Type B pancreatic cell (in vitro differentiated cells): ENCODE measurements around the gene SBK1. TPM values are rescaled to one million over a fixed set of nuclear protein-coding genes. Genes with fewer than 3 reads are reported as not detected.
"Not testable (repeated sequence)": the region's sequence is repeated elsewhere in the genome, so short reads cannot be mapped to it uniquely, and the experiment has no call there.

Experiments used
- DNase-seq: peaks from one replicate; pipeline ENCODE4 v3.0.0; 2021; ENCODE audit warnings: mixed read lengths; ENCODE audit not compliant: unreplicated experiment; ENCODE audit errors: extremely low spot score
- H3K27ac Mint-ChIP-seq: 2 replicates; pipeline ENCODE4 v1.8.0; 2021; ENCODE audit warnings: mild to moderate bottlenecking, mixed read lengths
- H3K27me3 Mint-ChIP-seq: 2 replicates; pipeline ENCODE4 v1.8.0; 2021; ENCODE audit warnings: mixed read lengths
- H3K36me3 Mint-ChIP-seq: 2 replicates; pipeline ENCODE4 v1.8.0; 2021; ENCODE audit warnings: mixed read lengths
- H3K4me1 Mint-ChIP-seq: one replicate; pipeline ENCODE4 v1.8.0; 2021; ENCODE audit warnings: mixed read lengths; ENCODE audit not compliant: unreplicated experiment
- H3K4me3 Mint-ChIP-seq: 2 replicates; pipeline ENCODE4 v1.8.0; 2021; ENCODE audit warnings: mild to moderate bottlenecking, mixed read lengths
- H3K9me3 Mint-ChIP-seq: 2 replicates; pipeline ENCODE4 v1.8.0; 2021; ENCODE audit warnings: mixed read lengths
- long read RNA-seq: library from polyadenylated mRNA; unstranded; transcript quantifications from one replicate; pipeline ENCODE4 v2.0.0, GENCODE V29; 2020
- total RNA-seq: library from RNA; stranded (reverse); gene quantifications from 2 replicates; pipeline ENCODE4 v1.2.1, GENCODE V29; 2021; ENCODE audit warnings: low replicate concordance
- TF ChIP-seq, protein P1 (sequence below): fragments of 200-600 bp; sonication (generic); conservative IDR thresholded peaks from 2 replicates; pipeline ENCODE4 v1.5.0; 2021; ENCODE audit warnings: antibody characterized with exemption, mild to moderate bottlenecking

SBK1 gene
- 29.8 and 31.9 TPM in 2 replicates for total RNA-seq
- long read RNA-seq = 0 reads

GRCh38 chr16:28291651-28292626, at the start of gene SBK1:
Gene SBK1 (plus strand): TSS chr16:28292525. CDS start chr16:28317392, 24,867 bp downstream.
- DNase-seq = peak; percentile 88
- peak within 1 kb of the TSS; percentile 84 for H3K27ac Mint-ChIP-seq
- peak within 1 kb of the TSS; percentile 94 for H3K4me3 Mint-ChIP-seq
- H3K4me1 Mint-ChIP-seq = peaks cover 19% of the 10 kb centered on the region
- H3K9me3 Mint-ChIP-seq = no peaks in the 10 kb centered on the region
- TF ChIP-seq, protein P1, sequence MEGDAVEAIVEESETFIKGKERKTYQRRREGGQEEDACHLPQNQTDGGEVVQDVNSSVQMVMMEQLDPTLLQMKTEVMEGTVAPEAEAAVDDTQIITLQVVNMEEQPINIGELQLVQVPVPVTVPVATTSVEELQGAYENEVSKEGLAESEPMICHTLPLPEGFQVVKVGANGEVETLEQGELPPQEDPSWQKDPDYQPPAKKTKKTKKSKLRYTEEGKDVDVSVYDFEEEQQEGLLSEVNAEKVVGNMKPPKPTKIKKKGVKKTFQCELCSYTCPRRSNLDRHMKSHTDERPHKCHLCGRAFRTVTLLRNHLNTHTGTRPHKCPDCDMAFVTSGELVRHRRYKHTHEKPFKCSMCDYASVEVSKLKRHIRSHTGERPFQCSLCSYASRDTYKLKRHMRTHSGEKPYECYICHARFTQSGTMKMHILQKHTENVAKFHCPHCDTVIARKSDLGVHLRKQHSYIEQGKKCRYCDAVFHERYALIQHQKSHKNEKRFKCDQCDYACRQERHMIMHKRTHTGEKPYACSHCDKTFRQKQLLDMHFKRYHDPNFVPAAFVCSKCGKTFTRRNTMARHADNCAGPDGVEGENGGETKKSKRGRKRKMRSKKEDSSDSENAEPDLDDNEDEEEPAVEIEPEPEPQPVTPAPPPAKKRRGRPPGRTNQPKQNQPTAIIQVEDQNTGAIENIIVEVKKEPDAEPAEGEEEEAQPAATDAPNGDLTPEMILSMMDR = no peak
- H3K27me3 Mint-ChIP-seq = no peaks in the 10 kb centered on the region
- H3K36me3 Mint-ChIP-seq = no peaks in the 10 kb centered on the region

- not testable (repeated sequence) for DNase-seq, H3K27ac Mint-ChIP-seq, H3K4me1 Mint-ChIP-seq, H3K9me3 Mint-ChIP-seq, H3K4me3 Mint-ChIP-seq, H3K36me3 Mint-ChIP-seq, H3K27me3 Mint-ChIP-seq
Observed at GRCh38 chr16:28249483-28249882, 42.8 kb upstream of the SBK1 start.

DNA sequence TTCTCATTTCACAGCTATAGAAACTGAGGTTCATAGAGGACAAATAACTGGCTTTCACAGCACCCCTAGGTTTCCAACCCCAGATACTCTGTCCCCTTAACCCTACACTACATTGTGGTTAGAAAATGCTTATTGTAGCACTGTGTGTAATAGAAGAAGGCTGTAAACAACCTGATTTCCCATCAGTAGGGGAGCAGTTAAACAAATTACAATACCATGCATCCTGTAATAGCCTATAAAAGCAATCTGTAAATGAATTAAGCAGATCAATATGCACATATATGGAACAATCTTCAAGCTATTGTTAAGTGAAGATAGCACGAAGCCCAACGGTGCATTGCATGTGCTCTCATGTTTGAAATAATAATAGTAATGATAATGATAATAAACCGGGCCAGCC, 41.3 kb upstream of the SBK1 start:
- Mint-ChIP-seq H3K4me3 (no peak overlapping the region), H3K27me3 (no peaks in the 10 kb centered on the region), H3K27ac (no peak overlapping the region), H3K9me3 (no peaks in the 10 kb centered on the region), H3K36me3 (no peaks in the 10 kb centered on the region), H3K4me1 (no peaks in the 10 kb centered on the region)
- no peak for DNase-seq
- TF ChIP-seq, protein P1 = no peak

- H3K9me3 Mint-ChIP-seq = no peaks in the 10 kb centered on the region
Observed at GRCh38 chr16:28254158-28254557, 38.2 kb upstream of the SBK1 start.

DNA sequence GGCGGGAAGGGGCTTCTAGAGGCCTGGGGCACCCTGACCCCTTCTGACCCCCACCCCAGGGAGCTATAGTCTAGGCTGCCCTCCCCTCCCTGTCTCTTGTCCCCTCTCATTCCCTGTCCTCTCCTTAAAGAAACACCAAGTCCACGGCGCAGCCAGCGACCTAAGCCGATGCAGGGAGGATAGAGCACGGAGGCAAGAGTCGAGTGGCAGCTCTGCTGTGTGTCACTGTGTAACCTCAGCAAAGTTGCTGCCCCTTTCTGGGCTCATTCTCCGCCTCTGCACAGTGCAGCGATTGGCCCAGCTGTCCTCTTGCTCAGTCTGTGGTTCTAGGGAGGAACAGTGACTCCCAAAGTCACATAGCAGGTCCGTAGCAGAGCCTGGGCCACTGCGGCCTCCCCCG, 36.5 kb upstream of the SBK1 start:
- H3K4me1 Mint-ChIP-seq = peaks cover 4% of the 10 kb centered on the region

More at GRCh38 chr16:28254158-28254557, 38.2 kb upstream of the SBK1 start:
- TF ChIP-seq, protein P1 = no peak
- Mint-ChIP-seq H3K4me3 (no peak overlapping the region), H3K4me1 (no peaks in the 10 kb centered on the region), H3K27me3 (peaks cover 5% of the 10 kb centered on the region), H3K36me3 (no peaks in the 10 kb centered on the region), H3K27ac (no peak overlapping the region)
- DNase-seq = no peak

DNA sequence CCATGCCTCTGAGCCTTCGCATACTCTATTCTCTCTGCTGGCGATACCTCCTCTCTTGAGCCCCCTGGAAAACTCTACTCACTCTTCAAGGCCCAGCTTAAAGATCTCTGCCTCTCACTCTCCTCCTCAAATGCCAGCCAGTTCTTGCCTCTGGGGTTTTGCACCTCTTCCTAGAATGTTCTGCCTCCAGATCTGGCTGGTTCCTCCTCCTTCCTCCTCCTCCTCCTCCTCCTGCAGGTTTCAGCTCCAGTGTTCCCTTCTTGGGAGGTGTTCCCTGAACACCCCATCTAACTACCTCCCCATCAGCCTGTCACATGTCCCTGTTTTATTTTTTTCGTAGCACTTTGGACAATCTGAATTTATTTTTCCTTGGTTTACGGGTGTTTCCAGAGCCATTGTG, 35.1 kb upstream of the SBK1 start:
- peaks cover 4% of the 10 kb centered on the region for H3K4me1 Mint-ChIP-seq
- H3K27me3 Mint-ChIP-seq = peaks cover 18% of the 10 kb centered on the region
- TF ChIP-seq, protein P1 = no peak
- H3K36me3 Mint-ChIP-seq = no peaks in the 10 kb centered on the region
- no peaks in the 10 kb centered on the region for H3K9me3 Mint-ChIP-seq
- DNase-seq = no peak
- H3K27ac Mint-ChIP-seq = no peak overlapping the region
- no peak overlapping the region for H3K4me3 Mint-ChIP-seq

More for the DNA sequence above, 36.5 kb upstream of the SBK1 start:
- DNase-seq = no peak
- no peaks in the 10 kb centered on the region for H3K9me3 Mint-ChIP-seq
- TF ChIP-seq, protein P1 = no peak
- H3K4me3 Mint-ChIP-seq = no peak overlapping the region
- H3K27ac Mint-ChIP-seq = no peak overlapping the region
- no peaks in the 10 kb centered on the region for H3K36me3 Mint-ChIP-seq
- H3K27me3 Mint-ChIP-seq = peaks cover 12% of the 10 kb centered on the region
